GM20000 (cell line): ENCODE data around the gene IFI35.

ENCODE experiments used
- DNase-seq: peaks from one replicate; pipeline ENCODE4 v3.0.0; 2012; ENCODE audit warnings: low spot score
- CTCF ChIP-seq: IDR thresholded peaks from 2 replicates; pipeline ENCODE4 v1.5.1; 2012; ENCODE audit warnings: mild to moderate bottlenecking, control low read depth; ENCODE audit errors: extremely low read depth, missing control alignments

The IFI35 gene

GRCh38 chr17:43062984-43063638 lies 56.5 kb downstream of the IFI35 start:
- no peak for DNase-seq
- no peak for TF ChIP-seq CTCF
